ENCODE data around the gene GFOD1.

GRCh38 chr6:13370623-13371022 lies 116.8 kb downstream of the GFOD1 start:
- TF ChIP-seq POLR2A (IDR thresholded peaks at IDR 0.05): no peak
- TF ChIP-seq CTCF (IDR thresholded peaks at IDR 0.05): no peak

Data from gastroesophageal sphincter (tissue), 3 donors.